NB4 (cell line): ENCODE data around the gene DNA2.
A peak's percentile ranks its signal among the peaks of the same experiment; 100 is the strongest.

ENCODE experiments used
- DNase-seq: peaks from one replicate; pipeline ENCODE4 v3.0.0; 2010; ENCODE audit warnings: low read depth
- H3K4me3 ChIP-seq: one replicate; pipeline ENCODE4 v1.5.1; 2011; ENCODE audit warnings: mild to moderate bottlenecking, low read depth, low read length, moderate library complexity
- CTCF ChIP-seq: IDR thresholded peaks from one replicate; pipeline ENCODE4 v1.5.1; 2012; ENCODE audit warnings: low read depth, low read length
- MAX ChIP-seq: IDR thresholded peaks from 2 replicates; pipeline ENCODE4 v1.6.1; 2011; ENCODE audit warnings: low read depth, low read length
- MYC ChIP-seq: IDR thresholded peaks from 2 replicates; pipeline ENCODE4 v1.6.1; 2011; ENCODE audit warnings: low read depth, low read length
- POLR2A ChIP-seq: IDR thresholded peaks from 2 replicates; pipeline ENCODE4 v1.6.1; 2011; ENCODE audit warnings: mild to moderate bottlenecking; ENCODE audit not compliant: insufficient read length; ENCODE audit errors: extremely low read depth

Gene DNA2

GRCh38 chr10:68435803-68436202 lies 36.0 kb downstream of the DNA2 start:
- peak; percentile 8; the same call in 1 of the 2 replicates for TF ChIP-seq MYC
- no peak for TF ChIP-seq CTCF
- TF ChIP-seq POLR2A = no peak
- no peak for TF ChIP-seq MAX
- no peak overlapping the region for H3K4me3 ChIP-seq
- DNase-seq = no peak

- TF ChIP-seq MYC (no peak), MAX (no peak), POLR2A (no peak), CTCF (no peak)
- no peak for DNase-seq
- no peak overlapping the region for H3K4me3 ChIP-seq
These were observed 37.1 kb downstream of the DNA2 start for GRCh38 chr10:68434657-68435056.

GRCh38 chr10:68428396-68429104 lies 43.2 kb downstream of the DNA2 start:
- H3K4me3 ChIP-seq = no peak overlapping the region
- TF ChIP-seq CTCF (no peak), MAX (no peak), MYC (no peak), POLR2A (no peak)
- no peak for DNase-seq

GRCh38 chr10:68424454-68425014 lies 47.2 kb downstream of the DNA2 start:
- DNase-seq = no peak
- TF ChIP-seq MYC = no peak
- no peak for TF ChIP-seq POLR2A
- TF ChIP-seq CTCF = no peak
- no peak for TF ChIP-seq MAX
- H3K4me3 ChIP-seq = no peak overlapping the region

GRCh38 chr10:68423522-68423921 lies 48.3 kb downstream of the DNA2 start:
- DNase-seq = no peak
- no peak for TF ChIP-seq POLR2A
- no peak for TF ChIP-seq MYC
- no peak for TF ChIP-seq CTCF
- TF ChIP-seq MAX = no peak
- H3K4me3 ChIP-seq = no peak overlapping the region
